Dedifferentiated amniotic fluid mesenchymal stem cell (primary cell): ENCODE results near the gene MT1B.
"Not testable (repeated sequence)": the region's sequence is repeated elsewhere in the genome, so short reads cannot be mapped to it uniquely, and the experiment has no call there.

Experiments
- DNase-seq: peaks from one replicate; pipeline ENCODE4 v3.0.0-alpha.2; 2016; ENCODE audit errors: extremely low spot score

The MT1B gene

DNA sequence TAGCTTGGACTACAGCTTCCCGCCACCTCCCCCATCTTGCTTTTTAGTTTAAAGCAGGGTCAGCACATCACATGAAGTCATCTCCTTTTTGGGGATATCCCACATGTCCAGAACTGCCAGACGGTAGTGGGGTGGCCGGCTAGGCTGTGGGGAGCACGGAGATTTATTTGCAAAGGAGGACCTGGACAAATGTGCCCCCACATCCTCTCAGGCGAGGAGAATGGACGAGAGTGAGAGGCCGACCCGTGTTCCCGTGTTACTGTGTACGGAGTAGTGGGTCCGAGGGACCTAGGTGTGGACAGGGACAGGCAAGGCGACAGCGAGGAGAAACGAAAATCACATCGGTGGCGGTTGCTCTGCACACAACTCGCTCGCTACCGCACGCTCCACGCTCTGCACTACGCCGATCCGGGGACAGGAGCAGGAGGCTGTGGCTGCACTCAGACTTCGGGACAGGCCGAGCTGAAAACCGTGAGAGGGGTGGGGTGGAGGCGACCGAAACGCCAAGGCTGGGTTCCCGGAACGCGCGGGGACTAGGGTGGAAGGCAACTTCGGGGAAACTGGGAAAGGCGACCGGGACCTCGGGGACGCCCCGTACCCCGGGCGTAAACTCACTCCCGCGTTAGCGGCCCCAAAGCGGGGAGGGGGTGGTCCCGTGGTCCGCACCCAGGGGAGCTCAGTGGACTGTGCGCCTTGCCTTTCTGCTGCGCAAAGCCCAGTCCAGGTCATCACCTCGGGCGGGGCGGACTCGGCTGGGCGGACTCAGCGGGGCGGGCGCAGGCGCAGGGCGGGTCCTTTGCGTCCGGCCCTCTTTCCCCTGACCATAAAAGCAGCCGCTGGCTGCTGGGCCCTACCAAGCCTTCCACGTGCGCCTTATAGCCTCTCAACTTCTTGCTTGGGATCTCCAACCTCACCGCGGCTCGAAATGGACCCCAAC lies 13.6 kb upstream of the MT1B start, which contains the start of gene MT1A:
Gene MT1A, plus strand, starts transcription at position 853 of the 937 bp plus-strand sequence. Its CDS starts 73 bp downstream, at position 926.
- no peak for DNase-seq

DNA sequence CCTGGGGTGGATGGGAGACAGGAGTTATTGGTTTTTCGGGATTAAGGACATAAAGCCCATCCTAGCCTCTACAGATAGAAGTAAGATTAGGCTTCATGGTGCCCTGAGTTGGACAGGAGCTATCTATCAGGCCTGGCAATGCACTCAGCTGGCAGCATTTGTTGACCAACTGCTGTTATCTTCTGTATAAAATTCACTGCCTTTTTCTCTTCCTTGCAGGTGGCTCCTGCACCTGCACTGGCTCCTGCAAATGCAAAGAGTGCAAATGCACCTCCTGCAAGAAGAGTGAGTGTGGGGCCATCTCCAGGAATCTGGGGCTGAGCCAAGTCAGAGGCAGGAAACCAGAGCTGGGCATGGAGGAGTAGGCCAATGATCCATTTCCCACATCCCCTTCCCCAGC lies 12.6 kb upstream of the MT1B start:
- no peak for DNase-seq

DNA sequence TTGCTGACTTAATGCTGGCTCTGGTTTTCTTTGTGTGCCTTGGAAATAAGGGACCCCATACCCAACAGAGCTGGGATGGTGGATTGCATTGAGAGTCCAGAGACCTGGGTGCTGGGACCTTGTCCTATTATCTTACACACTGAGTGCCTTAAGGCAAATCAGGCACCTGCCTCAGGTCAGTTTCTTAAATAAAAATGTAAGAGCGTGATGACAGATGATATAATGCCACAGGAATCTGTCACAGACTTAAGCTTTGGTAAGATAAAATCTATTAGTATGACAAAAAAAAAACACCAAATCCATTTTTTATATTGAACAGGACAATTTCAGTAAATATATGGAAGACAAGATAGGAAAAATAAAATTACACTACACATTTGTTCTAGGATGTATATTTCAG lies 11.6 kb upstream of the MT1B start:
- no peak for DNase-seq

DNA sequence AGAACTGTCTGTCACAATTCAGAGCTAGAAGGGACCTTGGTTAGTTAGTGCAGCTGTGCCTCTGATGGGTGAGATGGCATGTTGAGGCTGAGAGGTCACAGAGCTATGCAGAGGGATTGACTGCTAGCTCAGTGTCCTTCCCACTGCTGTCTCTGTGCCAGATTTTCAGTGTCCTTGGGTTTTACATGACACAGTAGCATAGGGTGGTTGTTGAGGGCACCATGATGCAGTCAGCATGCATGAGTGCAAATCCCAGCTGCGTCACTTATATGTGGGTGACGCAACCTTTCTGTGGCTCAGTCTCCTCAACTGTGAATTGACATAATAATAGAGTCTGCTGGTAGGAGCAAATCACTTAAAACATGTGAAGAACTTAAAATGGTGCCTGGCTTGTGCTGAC lies 10.5 kb upstream of the MT1B start:
- DNase-seq: no peak

DNA sequence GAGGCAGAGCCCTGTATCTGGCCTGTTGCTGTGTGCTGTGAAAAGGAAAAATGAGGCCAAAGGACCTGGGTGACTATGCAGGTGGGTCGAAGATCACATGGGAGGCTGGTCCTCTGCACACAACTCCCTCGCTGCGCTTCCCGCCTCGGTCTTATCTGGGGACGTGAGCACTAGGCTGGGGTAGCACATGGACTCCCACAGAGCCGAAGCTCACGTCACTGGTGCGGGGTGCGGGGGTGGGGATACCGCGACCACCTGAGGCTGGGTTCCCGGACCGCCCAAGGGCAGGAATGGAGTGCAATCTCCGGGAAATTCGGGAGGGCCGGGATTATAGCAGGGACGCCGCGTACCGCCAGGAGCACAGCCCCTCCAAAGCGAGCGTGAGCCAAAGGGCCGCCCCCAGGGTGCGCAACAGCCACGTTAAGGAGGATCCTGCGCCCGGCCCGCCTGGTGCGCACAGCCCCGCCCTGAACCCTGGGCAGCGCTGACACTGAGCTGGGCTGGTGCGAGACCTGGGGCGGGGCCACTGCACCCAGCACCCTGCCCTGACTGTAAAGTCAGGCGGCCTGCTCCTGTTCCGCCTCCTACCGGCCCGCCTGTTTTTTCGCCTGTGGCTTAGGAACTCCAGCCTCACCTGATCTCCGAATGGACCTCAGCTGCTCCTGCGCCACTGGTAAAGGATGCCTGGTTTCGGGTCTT lies 8.5 kb upstream of the MT1B start:
- no peak for DNase-seq

DNA sequence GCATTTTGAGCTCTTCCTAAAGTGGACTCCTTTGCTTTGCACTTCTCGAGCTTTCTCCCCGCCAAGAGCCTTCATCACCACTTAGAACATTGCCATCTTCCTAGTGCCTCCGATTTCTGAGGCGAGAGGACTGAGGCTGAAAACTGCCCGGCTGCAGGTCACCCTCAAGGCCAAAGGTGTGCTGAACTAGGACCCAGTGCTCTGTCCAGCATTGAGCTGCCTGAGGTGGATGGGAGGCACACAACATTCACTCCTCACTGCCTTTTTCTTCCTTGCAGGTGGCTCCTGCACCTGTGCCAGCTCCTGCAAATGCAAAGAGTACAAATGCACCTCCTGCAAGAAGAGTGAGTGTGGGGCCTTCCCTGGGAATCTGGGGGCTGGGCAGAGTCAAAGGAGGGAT lies 7.9 kb upstream of the MT1B start:
- DNase-seq: no peak

DNA sequence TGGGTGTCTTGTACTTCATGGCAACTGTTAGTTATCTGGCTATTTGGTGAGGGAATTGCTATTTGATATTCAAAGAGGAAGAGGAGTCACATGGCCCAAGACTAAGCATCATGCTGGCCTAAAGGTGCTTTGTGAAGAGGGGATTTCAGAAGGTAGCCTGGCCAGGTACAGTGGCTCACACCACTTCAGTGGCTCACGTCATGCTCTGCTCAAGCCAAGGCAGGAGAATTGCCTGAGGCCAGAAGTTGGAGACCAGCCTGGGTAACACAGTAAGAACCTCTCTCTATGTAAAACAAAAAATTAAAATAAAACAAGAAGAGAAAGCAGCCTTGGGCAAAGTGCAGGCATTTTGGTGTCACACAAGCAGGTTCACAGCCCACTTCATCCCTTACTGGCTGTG lies 6.4 kb upstream of the MT1B start:
- no peak for DNase-seq

DNA sequence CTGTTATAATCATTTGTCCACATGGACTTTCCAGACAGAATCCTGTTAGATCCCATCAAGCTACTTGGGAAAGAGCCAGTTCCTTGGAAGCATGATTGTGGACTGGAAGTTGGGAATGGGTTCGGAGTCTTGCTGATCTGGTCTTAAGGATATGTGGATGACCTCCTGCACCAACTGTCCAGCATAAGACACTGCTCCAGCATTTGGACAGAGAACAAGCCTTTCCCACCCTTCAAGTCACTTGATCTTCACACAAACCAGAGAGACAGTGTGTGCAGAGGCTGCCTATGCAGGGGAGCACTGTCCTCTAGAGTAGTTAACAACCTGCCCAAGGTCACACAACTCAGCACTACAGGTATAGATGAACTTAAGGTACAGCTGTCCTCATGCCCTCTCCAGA lies 5.8 kb upstream of the MT1B start:
- DNase-seq: no peak

DNA sequence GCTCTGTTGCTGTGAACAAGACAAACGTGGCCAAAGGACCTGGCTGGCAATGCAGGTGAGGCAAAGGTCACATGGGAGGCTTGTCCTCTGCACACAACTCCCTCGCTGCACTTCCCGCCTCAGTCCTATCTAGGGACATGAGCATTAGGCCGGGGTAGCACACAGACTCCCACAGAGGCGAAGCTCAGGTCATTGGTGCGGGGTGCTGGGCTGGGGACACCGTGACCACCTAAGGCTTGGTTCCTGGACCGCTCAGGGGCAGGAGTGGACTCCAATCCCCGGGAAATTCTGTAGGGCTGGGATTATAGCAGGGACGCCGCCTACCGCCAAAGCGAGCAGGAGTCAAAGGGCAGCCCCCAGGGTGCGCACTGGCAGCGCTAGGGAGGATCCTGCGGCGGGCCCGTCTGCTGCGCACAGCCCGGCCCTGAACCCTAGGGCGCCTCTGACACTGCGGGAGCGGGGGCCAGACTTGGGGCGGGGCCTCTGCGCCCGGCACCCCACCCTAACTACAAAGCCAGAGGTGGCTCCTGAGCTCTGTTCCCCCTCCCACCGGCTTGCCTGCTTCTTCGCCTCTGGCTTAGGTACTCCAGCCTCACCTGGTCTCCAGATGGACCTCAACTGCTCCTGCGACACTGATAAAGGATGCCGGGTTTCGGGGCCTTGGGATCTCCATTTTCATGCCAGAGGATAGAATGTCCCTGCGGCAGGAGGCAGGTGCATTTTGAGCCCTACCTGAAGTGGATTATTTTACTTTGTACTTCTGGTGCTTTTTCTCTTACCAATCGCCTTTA lies 3.9 kb upstream of the MT1B start:
- DNase-seq: no peak

DNA sequence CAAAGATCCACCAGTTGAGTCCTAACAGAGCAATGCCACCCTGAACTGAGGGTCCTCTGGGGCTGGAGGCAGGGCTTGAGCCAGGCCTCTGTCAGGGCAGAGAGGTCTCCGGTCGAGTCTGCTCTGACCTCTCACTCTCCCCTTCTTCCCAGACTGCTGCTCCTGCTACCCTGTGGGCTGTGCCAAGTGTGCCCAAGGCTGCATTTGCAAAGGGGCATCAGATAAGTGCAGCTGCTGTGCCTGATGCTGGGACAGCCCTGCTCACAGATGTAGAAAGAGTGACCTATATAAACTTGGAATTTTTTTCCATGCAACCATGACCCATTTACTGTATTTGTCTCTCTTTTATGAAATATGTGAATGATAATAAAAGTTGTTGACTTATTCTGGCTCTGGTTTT lies 2.4 kb upstream of the MT1B start:
- DNase-seq: no peak

DNA sequence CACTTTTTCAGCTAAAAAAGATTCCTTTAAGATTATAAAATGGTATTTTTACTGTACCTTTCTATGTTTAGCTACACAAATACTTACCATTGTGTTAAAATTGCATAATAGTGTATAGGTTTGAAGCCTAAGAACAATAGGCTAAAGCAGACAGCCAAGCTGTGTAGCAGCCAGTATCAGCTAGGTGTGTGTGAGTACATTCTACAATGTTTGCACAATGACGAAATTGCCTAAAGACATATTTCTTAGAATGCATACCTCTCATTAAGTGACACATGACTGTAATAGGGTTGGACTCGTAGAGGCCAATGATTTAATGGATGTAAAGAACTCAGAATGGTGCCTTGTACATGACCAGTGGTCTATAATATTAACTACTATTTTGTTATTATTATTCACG lies 1.9 kb upstream of the MT1B start:
- no peak for DNase-seq

DNA sequence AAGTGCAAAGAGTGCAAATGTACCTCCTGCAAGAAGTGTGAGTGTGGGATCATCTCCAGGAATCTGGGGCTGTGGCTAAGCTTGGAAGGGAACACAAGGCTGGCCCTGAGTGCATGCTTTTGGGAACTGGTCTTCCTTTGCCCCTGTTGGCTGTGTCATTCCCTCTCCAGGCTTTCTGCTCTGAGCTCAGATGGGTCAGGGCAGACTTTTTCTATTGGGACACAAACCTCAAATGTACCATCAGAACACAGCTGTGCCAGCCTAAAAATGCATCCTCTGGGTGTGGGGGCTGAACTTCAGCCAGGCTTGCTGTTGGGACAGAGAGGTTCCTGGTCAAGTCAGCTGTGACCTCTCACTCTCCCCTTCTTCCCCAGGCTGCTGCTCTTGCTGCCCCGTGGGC lies 914 bp downstream of the MT1B start:
- no peak for DNase-seq

DNA sequence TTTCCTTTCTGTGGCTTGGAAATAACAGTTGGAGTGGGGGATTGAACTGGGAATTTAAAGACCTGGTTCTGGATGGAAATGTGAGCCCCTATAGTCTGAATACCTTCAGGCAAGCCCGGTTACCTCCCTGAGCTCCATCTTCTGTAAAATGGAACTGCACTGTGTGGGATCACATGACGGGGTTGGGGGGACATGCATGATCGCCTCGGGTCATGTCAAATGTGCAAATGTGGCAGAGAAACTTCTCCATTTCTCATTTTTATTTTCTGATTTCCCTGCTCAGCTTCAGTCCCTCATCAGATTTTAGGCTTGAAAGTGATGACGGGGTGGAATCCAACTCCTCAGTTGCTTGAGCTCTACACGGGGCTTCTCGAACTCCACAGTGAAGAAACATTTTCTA lies 1.5 kb downstream of the MT1B start:
- DNase-seq: no peak

DNA sequence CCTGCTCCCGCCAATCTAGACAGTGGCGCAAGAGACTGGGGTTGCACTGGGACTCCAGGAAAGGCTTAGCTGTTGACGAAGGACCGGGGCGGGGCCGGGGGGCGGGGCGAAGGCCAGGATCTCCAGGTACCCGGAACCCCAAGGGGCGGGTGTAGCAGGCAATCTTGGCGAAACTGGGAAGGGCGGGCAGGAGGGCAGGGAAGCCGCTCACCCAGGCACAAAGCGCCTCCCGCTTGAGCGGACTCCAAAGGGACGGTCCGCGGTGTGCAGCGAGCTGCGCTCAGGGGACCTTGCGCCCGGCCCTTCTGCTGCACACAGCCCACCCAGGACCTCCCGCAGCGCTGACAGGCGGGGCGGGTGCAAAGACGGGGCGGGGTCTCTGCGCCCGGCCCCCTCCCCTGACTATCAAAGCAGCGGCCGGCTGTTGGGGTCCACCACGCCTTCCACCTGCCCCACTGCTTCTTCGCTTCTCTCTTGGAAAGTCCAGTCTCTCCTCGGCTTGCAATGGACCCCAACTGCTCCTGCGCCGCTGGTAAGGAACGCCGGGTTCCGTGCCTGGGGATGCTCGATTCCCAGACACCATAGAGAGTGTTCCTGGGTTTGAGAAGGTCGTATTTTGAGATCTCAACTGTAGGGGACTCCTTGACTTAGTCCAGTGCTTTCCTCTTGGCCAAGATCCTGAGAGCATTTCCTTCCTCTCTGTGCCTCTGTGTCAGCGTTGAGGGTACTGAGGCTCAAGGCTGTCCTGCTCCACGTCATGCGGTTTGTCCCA lies 6.1 kb downstream of the MT1B start, which contains the start of gene MT1F:
Gene MT1F, plus strand, starts transcription at position 405 of the 772 bp plus-strand sequence. Its CDS starts 100 bp downstream, at position 505.
- no peak for DNase-seq

DNA sequence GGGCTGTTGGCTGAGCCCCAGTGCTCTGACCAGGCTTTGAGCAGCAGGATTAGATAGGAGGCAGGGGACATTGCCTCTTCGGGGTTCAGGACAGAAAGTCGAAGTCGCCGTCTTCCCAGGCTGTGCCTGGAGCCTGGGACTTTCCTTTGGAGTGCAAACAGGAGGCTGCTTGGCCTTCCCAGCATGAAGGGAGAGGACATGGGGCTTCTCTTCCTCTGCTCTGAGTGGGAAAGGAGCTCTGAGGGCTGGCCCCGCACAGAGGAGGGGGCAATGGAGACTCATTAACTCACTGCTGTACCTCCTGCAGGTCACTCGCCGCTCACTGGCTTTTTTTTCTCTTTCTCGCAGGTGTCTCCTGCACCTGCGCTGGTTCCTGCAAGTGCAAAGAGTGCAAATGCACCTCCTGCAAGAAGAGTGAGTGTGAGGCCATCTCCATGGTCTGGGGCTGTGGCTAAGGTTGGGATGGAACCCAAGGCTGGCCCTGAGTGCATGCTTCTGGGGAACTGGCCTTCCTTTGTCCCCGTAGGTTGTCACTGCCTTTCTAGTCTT lies 6.7 kb downstream of the MT1B start:
- DNase-seq: no peak

DNA sequence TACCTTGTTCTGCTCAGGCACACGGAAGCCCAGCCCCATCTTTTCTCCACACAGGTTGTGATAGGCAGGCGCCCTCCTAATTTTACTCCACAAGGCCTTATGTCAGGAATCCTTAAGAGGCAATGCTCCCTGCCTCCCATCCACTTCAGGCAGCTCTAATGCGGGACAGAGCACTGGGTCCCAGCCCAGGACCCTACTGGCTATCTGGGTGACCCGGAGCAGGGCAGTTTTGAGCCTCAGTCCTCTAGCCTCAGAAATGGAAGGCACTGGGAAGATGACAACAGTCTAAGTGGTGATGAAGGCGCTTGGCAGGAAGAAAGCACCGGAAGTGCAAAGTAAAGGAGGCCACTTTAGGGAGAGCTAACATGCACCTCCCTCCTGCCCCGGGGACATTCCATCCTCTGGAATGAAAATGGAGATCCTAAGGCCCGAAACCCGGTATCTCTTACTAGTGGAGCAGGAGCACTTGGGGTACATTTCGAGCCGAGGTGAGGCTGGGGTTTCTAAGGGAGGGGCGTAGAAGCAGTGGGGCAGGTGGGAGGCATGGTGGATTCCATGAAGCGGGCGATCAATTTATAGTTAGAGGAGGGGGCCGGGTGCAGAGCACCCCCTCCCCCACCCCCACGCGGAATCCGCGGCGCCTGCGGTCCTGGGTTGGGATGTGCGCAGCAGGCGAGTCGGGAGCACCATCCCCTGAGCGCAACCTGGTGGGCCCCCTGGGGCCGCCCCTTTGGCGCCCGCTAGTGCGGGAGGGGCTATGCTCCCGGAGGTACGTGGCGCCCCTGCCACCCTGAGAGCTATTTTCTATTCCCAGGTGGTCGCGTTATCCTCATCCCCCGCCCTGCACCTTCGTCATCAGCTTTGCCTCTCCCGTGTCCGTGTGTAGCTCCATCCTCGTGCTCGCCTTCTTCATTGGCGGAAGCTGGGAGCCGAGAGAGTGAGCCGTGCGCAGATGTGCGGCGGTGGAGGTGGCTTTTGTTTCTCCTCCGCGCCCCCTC lies 11.0 kb downstream of the MT1B start:
- DNase-seq: no peak

DNA sequence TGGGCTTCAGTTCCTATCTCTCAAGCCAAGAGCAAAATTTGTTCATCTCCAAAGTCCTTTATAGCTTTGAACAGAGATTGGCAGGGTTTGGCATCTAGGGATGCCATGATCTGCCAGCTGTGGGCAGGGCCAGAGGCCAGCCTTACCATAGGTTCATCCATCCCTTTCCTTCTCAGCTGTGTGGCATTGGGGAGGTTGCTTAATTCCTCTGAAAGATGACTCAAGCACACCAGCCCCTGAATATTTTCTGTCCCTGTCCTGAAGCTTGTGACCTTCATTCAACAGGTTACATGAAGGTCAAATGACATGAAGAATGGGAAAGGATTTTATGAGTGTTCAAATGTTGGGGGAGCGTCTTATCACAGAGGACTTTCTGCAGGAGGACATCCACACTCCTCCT lies 12.8 kb downstream of the MT1B start:
- DNase-seq: no peak

DNA sequence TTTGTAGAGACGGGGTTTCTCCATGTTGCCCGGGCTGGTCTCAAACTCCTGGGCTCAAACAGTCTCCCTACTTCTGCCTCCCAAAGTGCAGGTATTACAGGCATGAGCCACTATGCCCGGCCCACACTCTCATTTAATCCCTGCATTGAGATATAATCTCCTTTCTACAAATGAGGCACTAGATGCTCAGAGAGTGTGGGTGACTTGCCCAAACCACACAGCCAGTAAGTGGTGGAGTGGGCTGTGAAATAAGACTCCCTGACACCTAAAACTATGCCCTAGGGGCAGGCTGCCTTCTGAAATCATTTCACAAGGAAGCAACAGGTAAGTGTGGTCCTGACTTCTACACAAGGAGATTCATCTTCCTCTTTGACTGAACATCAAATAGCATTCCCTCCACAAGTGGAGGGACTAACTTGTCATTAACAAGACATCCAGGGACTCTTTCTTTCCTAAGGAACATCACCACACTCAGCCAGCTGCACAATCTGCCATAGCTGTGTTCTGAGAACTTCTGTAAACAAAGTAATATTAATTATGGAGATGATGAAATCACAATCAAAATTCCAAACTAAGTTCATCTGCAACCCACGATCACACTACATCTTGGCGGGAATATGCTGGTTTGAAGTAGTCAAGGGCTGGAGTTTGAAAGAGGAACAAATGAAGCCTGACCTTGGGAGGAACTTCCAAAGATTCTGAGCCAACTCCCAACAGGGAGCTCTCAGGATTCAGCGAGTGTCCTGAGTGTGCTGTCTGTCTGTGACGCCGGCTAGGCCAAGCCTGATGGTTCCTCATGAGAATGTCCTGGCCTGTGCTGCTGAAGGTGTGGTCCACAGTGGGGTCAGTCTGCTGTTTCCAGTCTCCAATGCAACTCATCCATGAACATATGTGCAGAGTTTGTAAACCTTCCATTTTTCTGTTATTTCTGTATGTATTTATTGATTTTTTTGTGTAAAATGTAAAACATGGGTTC lies 13.9 kb downstream of the MT1B start:
- DNase-seq: not testable (repeated sequence)
